ENCODE results near the gene GSG1L2. TPM values are rescaled to one million over a fixed set of nuclear protein-coding genes. Genes with fewer than 3 reads are reported as not detected.

The GSG1L2 gene
- total and polyA plus RNA-seq, 2 experiments from 2014 or later = not detected

DNA sequence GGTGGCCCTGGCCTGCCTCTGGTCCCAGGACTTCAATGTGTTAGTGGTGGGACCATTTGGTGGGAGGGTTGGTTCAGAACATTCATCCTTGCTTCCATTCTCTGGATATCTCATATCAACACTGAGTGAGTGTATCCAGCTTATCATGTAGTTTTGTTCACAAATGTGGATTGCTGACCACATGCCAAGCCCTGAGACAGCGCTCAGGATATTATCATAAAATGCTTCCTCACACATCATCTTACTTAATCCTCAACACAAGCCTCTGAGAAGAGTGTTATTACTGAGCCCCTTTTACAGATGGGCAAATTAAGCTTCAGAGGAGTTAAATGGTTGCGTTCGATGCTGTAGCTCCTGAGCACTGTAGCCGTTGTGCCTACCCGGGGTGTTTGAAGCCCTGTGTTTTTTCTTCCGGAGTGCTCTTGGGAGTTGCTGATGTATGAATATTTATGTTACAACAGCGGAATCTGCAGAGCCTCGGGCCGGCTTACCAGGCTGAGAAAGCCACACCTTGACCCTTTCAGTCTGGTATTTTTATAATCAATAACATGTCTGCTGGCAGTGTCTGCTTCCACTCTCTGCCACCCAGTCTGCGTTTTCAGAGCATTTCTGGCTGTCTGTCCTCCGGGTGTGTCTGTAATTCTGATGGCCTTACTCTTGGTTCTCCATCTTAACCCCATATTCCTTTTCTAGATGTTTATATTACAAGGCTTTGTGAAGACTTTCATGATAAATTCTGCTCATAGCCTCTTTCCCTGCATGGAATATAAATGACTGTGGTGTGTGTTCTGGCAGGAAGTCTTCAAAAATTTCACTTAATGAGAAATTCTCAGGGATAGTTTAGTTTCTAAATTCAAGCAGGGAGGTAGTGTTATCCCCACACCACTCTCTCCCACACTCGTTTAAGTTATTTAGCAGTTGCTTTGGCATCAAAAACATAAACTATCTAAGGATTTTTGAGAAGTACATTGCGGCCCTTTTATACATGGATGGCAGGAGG, 6.7 kb upstream of the GSG1L2 start:
- no peaks in the 10 kb centered on the region; the same call in 1 of the 3 replicates for H3K9me3 Mint-ChIP-seq
- Histone ChIP-seq H3K4me2 (no peak overlapping the region), H3K9me2 (ENCODE audit: insufficient read depth) (no peaks in the 10 kb centered on the region), H2AFZ (no peak overlapping the region), H3K27me3 (ENCODE audit: insufficient read depth) (no peaks in the 10 kb centered on the region), H3K79me2 (replicated peaks; ENCODE audit: insufficient read depth) (no peaks in the 10 kb centered on the region), H3F3A (replicated peaks; ENCODE audit: low read depth) (no peaks in the 10 kb centered on the region), H3K4me3 (no peak overlapping the region), H3K4me1 (ENCODE audit: insufficient read depth) (no peaks in the 10 kb centered on the region), H3K36me3 (ENCODE audit: insufficient read depth) (no peaks in the 10 kb centered on the region), H3K27ac (ENCODE audit: low read depth) (no peak overlapping the region), H4K20me1 (replicated peaks; ENCODE audit: insufficient read depth) (no peaks in the 10 kb centered on the region)
- ATAC-seq = no peak
- no peaks in the 10 kb centered on the region; the same call in 2 of the 3 replicates for H3K36me3 Mint-ChIP-seq (ENCODE audit: low read depth)
- peaks cover 6% of the 10 kb centered on the region for H3K27me3 Mint-ChIP-seq (ENCODE audit: insufficient read depth, low read depth, poor library complexity)
- TF ChIP-seq, protein P1, sequence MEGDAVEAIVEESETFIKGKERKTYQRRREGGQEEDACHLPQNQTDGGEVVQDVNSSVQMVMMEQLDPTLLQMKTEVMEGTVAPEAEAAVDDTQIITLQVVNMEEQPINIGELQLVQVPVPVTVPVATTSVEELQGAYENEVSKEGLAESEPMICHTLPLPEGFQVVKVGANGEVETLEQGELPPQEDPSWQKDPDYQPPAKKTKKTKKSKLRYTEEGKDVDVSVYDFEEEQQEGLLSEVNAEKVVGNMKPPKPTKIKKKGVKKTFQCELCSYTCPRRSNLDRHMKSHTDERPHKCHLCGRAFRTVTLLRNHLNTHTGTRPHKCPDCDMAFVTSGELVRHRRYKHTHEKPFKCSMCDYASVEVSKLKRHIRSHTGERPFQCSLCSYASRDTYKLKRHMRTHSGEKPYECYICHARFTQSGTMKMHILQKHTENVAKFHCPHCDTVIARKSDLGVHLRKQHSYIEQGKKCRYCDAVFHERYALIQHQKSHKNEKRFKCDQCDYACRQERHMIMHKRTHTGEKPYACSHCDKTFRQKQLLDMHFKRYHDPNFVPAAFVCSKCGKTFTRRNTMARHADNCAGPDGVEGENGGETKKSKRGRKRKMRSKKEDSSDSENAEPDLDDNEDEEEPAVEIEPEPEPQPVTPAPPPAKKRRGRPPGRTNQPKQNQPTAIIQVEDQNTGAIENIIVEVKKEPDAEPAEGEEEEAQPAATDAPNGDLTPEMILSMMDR (conservative IDR thresholded peaks at IDR 0.05; ENCODE audit: low read depth in 2 of 2) = no peak
- no peak for TF ChIP-seq JUNB (IDR thresholded peaks at IDR 0.05; ENCODE audit: unreplicated experiment)
- no peak for TF ChIP-seq STAT1 (IDR thresholded peaks at IDR 0.05; ENCODE audit: unreplicated experiment)
- TF ChIP-seq EZH2 (IDR thresholded peaks at IDR 0.05; ENCODE audit: low read depth, unreplicated experiment) = no peak
- no peak for TF ChIP-seq ZNF114 (CRISPR knock-in tag; IDR thresholded peaks at IDR 0.05)
- no peak for TF ChIP-seq NANOG (IDR thresholded peaks at IDR 0.05; ENCODE audit: borderline replicate concordance)
- DNase-seq (ENCODE audit: low spot score) = no peak
- H3K4me1 Mint-ChIP-seq = peaks cover 6% of the 10 kb centered on the region
- H3K27ac Mint-ChIP-seq = no peak overlapping the region
- H3K4me3 Mint-ChIP-seq = no peak overlapping the region

DNA sequence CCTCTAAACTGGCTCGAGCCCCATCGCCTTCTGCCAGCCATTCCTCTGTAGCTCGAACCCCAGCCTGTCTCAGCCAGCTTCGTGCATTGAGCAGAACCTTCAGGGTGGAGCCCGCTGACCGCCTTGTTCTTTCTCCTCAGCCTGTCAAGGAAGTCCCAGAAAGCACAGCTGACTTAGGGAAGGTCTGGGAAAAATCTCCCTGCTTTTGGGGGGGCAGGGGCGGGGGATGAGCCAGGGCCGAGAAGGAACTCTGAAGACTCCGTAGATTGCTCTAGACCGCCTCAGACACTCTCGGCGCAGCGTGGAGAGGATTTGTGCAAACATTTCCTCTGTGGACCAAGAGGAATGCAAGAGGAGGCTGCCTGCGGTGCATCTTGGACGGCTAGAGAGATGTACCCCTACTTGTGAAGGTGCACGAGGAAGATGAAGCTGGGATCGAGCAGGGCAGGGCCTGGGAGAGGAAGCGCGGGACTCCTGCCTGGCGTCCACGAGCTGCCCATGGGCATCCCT, 3.8 kb upstream of the GSG1L2 start, which contains the start of gene GLP2R:
Gene GLP2R (plus strand): TSS at position 284 of the 510 bp plus-strand sequence. CDS start 140 bp downstream, at position 424.
- H3K79me2 ChIP-seq (replicated peaks; ENCODE audit: insufficient read depth) = no peaks in the 10 kb centered on the region
- Mint-ChIP-seq H3K4me3 (no peak within 1 kb of the TSS), H3K9me3 (no peaks in the 10 kb centered on the region; the same call in 2 of the 3 replicates), H3K4me1 (peaks cover 6% of the 10 kb centered on the region), H3K36me3 (ENCODE audit: low read depth) (no peaks in the 10 kb centered on the region; the same call in 2 of the 3 replicates), H3K27ac (no peak within 1 kb of the TSS), H3K27me3 (ENCODE audit: insufficient read depth, low read depth, poor library complexity) (peaks cover 11% of the 10 kb centered on the region)
- H3K4me3 ChIP-seq = no peak within 1 kb of the TSS
- no peaks in the 10 kb centered on the region for H3K27me3 ChIP-seq (ENCODE audit: insufficient read depth)
- no peak within 1 kb of the TSS for H3K4me2 ChIP-seq
- no peaks in the 10 kb centered on the region for H3K4me1 ChIP-seq (ENCODE audit: insufficient read depth)
- H4K20me1 ChIP-seq (replicated peaks; ENCODE audit: insufficient read depth) = no peaks in the 10 kb centered on the region
- no peak within 1 kb of the TSS for H2AFZ ChIP-seq
- no peaks in the 10 kb centered on the region for H3K36me3 ChIP-seq (ENCODE audit: insufficient read depth)
- no peaks in the 10 kb centered on the region for H3F3A ChIP-seq (replicated peaks; ENCODE audit: low read depth)
- no peak; the same call in 2 of the 3 replicates for ATAC-seq
- no peaks in the 10 kb centered on the region for H3K9me2 ChIP-seq (ENCODE audit: insufficient read depth)
- H3K27ac ChIP-seq (ENCODE audit: low read depth) = no peak within 1 kb of the TSS
- no peak for DNase-seq (ENCODE audit: low spot score)
- TF ChIP-seq, protein P1 (conservative IDR thresholded peaks at IDR 0.05; ENCODE audit: low read depth in 2 of 2) = no peak
- TF ChIP-seq CREB1 (CRISPR knock-in tag; IDR thresholded peaks at IDR 0.05; ENCODE audit: low read depth) = no peak
- no peak for TF ChIP-seq NANOG (IDR thresholded peaks at IDR 0.05; ENCODE audit: borderline replicate concordance)
- TF ChIP-seq, protein P2, sequence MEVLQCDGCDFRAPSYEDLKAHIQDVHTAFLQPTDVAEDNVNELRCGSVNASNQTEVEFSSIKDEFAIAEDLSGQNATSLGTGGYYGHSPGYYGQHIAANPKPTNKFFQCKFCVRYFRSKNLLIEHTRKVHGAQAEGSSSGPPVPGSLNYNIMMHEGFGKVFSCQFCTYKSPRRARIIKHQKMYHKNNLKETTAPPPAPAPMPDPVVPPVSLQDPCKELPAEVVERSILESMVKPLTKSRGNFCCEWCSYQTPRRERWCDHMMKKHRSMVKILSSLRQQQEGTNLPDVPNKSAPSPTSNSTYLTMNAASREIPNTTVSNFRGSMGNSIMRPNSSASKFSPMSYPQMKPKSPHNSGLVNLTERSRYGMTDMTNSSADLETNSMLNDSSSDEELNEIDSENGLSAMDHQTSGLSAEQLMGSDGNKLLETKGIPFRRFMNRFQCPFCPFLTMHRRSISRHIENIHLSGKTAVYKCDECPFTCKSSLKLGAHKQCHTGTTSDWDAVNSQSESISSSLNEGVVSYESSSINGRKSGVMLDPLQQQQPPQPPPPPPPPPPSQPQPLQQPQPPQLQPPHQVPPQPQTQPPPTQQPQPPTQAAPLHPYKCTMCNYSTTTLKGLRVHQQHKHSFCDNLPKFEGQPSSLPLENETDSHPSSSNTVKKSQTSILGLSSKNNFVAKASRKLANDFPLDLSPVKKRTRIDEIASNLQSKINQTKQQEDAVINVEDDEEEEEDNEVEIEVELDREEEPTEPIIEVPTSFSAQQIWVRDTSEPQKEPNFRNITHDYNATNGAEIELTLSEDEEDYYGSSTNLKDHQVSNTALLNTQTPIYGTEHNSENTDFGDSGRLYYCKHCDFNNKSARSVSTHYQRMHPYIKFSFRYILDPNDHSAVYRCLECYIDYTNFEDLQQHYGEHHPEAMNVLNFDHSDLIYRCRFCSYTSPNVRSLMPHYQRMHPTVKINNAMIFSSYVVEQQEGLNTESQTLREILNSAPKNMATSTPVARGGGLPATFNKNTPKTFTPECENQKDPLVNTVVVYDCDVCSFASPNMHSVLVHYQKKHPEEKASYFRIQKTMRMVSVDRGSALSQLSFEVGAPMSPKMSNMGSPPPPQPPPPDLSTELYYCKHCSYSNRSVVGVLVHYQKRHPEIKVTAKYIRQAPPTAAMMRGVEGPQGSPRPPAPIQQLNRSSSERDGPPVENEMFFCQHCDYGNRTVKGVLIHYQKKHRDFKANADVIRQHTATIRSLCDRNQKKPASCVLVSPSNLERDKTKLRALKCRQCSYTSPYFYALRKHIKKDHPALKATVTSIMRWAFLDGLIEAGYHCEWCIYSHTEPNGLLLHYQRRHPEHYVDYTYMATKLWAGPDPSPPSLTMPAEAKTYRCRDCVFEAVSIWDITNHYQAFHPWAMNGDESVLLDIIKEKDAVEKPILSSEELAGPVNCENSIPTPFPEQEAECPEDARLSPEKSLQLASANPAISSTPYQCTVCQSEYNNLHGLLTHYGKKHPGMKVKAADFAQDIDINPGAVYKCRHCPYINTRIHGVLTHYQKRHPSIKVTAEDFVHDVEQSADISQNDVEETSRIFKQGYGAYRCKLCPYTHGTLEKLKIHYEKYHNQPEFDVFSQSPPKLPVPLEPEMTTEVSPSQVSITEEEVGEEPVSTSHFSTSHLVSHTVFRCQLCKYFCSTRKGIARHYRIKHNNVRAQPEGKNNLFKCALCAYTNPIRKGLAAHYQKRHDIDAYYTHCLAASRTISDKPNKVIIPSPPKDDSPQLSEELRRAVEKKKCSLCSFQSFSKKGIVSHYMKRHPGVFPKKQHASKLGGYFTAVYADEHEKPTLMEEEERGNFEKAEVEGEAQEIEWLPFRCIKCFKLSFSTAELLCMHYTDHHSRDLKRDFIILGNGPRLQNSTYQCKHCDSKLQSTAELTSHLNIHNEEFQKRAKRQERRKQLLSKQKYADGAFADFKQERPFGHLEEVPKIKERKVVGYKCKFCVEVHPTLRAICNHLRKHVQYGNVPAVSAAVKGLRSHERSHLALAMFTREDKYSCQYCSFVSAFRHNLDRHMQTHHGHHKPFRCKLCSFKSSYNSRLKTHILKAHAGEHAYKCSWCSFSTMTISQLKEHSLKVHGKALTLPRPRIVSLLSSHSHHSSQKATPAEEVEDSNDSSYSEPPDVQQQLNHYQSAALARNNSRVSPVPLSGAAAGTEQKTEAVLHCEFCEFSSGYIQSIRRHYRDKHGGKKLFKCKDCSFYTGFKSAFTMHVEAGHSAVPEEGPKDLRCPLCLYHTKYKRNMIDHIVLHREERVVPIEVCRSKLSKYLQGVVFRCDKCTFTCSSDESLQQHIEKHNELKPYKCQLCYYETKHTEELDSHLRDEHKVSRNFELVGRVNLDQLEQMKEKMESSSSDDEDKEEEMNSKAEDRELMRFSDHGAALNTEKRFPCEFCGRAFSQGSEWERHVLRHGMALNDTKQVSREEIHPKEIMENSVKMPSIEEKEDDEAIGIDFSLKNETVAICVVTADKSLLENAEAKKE (CRISPR knock-in tag; IDR thresholded peaks at IDR 0.05) = no peak
- TF ChIP-seq STAT1 (IDR thresholded peaks at IDR 0.05; ENCODE audit: unreplicated experiment) = no peak

All from GM23338 (cell line).